ENCODE data around the gene KCNQ1. TPM values are rescaled to one million over a fixed set of nuclear protein-coding genes. Genes with fewer than 3 reads are reported as not detected.

Gene KCNQ1
- total RNA-seq, 1 donor from 2014 or later, result 8.5 TPM

DNA sequence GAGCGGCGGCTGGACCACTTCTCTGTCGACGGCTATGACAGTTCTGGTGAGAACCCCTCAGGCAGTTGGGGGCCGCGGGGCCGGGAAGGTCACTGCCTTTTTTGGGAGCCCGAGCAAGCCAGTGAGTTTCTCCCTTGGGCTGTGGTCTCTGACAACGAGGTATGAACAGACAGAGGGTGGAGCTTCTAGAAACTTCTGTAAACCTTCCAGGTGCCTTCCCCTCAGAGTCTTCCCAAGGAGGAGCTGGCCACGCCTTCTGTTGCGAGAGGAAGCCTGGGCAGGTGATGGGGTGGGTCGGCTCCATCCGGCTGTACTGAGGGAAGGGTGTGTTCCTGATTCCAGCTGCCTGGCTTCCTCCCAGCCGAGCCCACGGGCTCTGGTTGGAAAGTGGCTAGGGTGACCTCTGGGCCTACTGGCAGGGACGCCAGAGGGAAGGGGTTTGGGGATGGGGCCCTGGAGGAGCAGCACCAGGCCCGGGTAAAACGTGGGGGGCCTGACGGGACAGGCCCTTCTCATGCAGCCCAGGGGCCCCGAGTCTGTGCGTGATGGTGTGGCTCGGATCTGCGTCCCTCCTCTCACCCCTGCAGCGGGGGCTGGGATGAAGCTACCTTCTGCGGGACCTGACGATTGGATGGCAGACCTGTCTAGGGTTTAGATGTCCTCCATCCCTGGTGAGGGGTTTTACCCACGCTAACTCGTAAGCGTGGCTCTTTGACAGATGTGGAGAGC is 144.2 kb downstream of the KCNQ1 start:
- Mint-ChIP-seq H3K27me3 (ENCODE audit: low read depth) (peaks cover 10% of the 10 kb centered on the region), H3K4me1 (peaks cover 2% of the 10 kb centered on the region), H3K4me3 (no peak overlapping the region), H3K27ac (no peak overlapping the region), H3K9me3 (peaks cover 2% of the 10 kb centered on the region), H3K36me3 (peaks cover 4% of the 10 kb centered on the region)
- TF ChIP-seq, protein P1, sequence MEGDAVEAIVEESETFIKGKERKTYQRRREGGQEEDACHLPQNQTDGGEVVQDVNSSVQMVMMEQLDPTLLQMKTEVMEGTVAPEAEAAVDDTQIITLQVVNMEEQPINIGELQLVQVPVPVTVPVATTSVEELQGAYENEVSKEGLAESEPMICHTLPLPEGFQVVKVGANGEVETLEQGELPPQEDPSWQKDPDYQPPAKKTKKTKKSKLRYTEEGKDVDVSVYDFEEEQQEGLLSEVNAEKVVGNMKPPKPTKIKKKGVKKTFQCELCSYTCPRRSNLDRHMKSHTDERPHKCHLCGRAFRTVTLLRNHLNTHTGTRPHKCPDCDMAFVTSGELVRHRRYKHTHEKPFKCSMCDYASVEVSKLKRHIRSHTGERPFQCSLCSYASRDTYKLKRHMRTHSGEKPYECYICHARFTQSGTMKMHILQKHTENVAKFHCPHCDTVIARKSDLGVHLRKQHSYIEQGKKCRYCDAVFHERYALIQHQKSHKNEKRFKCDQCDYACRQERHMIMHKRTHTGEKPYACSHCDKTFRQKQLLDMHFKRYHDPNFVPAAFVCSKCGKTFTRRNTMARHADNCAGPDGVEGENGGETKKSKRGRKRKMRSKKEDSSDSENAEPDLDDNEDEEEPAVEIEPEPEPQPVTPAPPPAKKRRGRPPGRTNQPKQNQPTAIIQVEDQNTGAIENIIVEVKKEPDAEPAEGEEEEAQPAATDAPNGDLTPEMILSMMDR (IDR thresholded peaks at IDR 0.05; ENCODE audit: unreplicated experiment), result no peak
- peak in 1 of 2 experiments; percentile 33 for DNase-seq (ENCODE audit: low spot score in 2 of 2, unreplicated experiment in 2 of 2)

GRCh38 chr11:2589538-2589934 is 144.7 kb downstream of the KCNQ1 start:
- TF ChIP-seq, protein P1 (IDR thresholded peaks at IDR 0.05; ENCODE audit: unreplicated experiment), result no peak
- H3K9me3 Mint-ChIP-seq, result peaks cover 8% of the 10 kb centered on the region
- peaks cover 5% of the 10 kb centered on the region for H3K36me3 Mint-ChIP-seq
- peaks cover 2% of the 10 kb centered on the region for H3K4me1 Mint-ChIP-seq
- peak in 1 of 2 experiments; percentile 29 for DNase-seq (ENCODE audit: low spot score in 2 of 2, unreplicated experiment in 2 of 2)
- H3K27ac Mint-ChIP-seq, result no peak overlapping the region
- H3K27me3 Mint-ChIP-seq (ENCODE audit: low read depth), result peaks cover 10% of the 10 kb centered on the region
- H3K4me3 Mint-ChIP-seq, result no peak overlapping the region

GRCh38 chr11:2590131-2590964 is 145.5 kb downstream of the KCNQ1 start:
- H3K27me3 Mint-ChIP-seq (ENCODE audit: low read depth), result peaks cover 10% of the 10 kb centered on the region
- H3K36me3 Mint-ChIP-seq, result peaks cover 5% of the 10 kb centered on the region
- peak in 1 of 2 experiments; percentile 33 for DNase-seq (ENCODE audit: low spot score in 2 of 2, unreplicated experiment in 2 of 2)
- TF ChIP-seq, protein P1 (IDR thresholded peaks at IDR 0.05; ENCODE audit: unreplicated experiment), result no peak
- no peak overlapping the region for H3K4me3 Mint-ChIP-seq
- H3K4me1 Mint-ChIP-seq, result peaks cover 2% of the 10 kb centered on the region
- H3K9me3 Mint-ChIP-seq, result peaks cover 15% of the 10 kb centered on the region
- H3K27ac Mint-ChIP-seq, result no peak overlapping the region

- TF ChIP-seq, protein P1 (IDR thresholded peaks at IDR 0.05; ENCODE audit: unreplicated experiment), result no peak
- peaks cover 8% of the 10 kb centered on the region for H3K27me3 Mint-ChIP-seq (ENCODE audit: low read depth)
- peak in 1 of 2 experiments; percentile 12 for DNase-seq (ENCODE audit: low spot score in 2 of 2, unreplicated experiment in 2 of 2)
- H3K27ac Mint-ChIP-seq, result no peak overlapping the region
- peaks cover 2% of the 10 kb centered on the region for H3K4me1 Mint-ChIP-seq
- peaks cover 5% of the 10 kb centered on the region for H3K36me3 Mint-ChIP-seq
- H3K9me3 Mint-ChIP-seq, result peaks cover 21% of the 10 kb centered on the region
- H3K4me3 Mint-ChIP-seq, result no peak overlapping the region
Observed at GRCh38 chr11:2590965-2591754, 146.4 kb downstream of the KCNQ1 start.

- H3K36me3 Mint-ChIP-seq, result peaks cover 5% of the 10 kb centered on the region
- H3K9me3 Mint-ChIP-seq, result peaks cover 26% of the 10 kb centered on the region
- no peak overlapping the region for H3K4me3 Mint-ChIP-seq
- H3K27ac Mint-ChIP-seq, result no peak overlapping the region
- peaks cover 8% of the 10 kb centered on the region for H3K27me3 Mint-ChIP-seq (ENCODE audit: low read depth)
- DNase-seq (ENCODE audit: low spot score in 2 of 2, unreplicated experiment in 2 of 2), result peak in 1 of 2 experiments; percentile 13
- H3K4me1 Mint-ChIP-seq, result peaks cover 2% of the 10 kb centered on the region
- TF ChIP-seq, protein P1 (IDR thresholded peaks at IDR 0.05; ENCODE audit: unreplicated experiment), result no peak
Observed at GRCh38 chr11:2591805-2592204, 147.0 kb downstream of the KCNQ1 start.
